Mesenteric fat pad (tissue), 1 donor: Measurements from ENCODE around the gene SMIM5. TPM values are rescaled to one million over a fixed set of nuclear protein-coding genes. Genes with fewer than 3 reads are reported as not detected.

Source experiments
- DNase-seq: peaks from one replicate; pipeline ENCODE4 v3.0.0-alpha.2; 2020; ENCODE audit warnings: low spot score
- total RNA-seq: library from RNA; stranded (reverse); fragmentation: NEBNext Ultra II Directional; extraction: Animal tissue kit (Norgen Biotek cat#: 25700); gene quantifications from one replicate; pipeline ENCODE4 v1.2.1, GENCODE V29; 2021
- donor health status: DM: yes; HTN: yes; CAD: no.

SMIM5 gene
- total RNA-seq, 1 donor from 2014 or later = 0.42 TPM

- DNase-seq = no peak
These were observed 6.1 kb downstream of the SMIM5 start for GRCh38 chr17:75639327-75639726.

GRCh38 chr17:75639771-75640555 lies 6.7 kb downstream of the SMIM5 start:
- no peak for DNase-seq

- DNase-seq = no peak
These were observed 7.4 kb downstream of the SMIM5 start for GRCh38 chr17:75640556-75641119.

GRCh38 chr17:75641343-75641742 lies 8.1 kb downstream of the SMIM5 start:
- DNase-seq = no peak

- DNase-seq = no peak
These were observed 9.0 kb downstream of the SMIM5 start for GRCh38 chr17:75642182-75642783.

GRCh38 chr17:75642784-75643642 lies 9.8 kb downstream of the SMIM5 start:
- no peak for DNase-seq

GRCh38 chr17:75643643-75644017 lies 10.4 kb downstream of the SMIM5 start:
- no peak for DNase-seq

GRCh38 chr17:75645501-75645888 lies 12.3 kb downstream of the SMIM5 start:
- no peak for DNase-seq

GRCh38 chr17:75645889-75646637 lies 12.8 kb downstream of the SMIM5 start:
- DNase-seq = no peak

GRCh38 chr17:75646638-75646992 lies 13.4 kb downstream of the SMIM5 start:
- no peak for DNase-seq

- DNase-seq = no peak
These were observed 13.8 kb downstream of the SMIM5 start for GRCh38 chr17:75647061-75647460.

- no peak for DNase-seq
These were observed 14.7 kb downstream of the SMIM5 start for GRCh38 chr17:75647921-75648320.

- DNase-seq = no peak
These were observed 16.5 kb downstream of the SMIM5 start for GRCh38 chr17:75649687-75650086.

- DNase-seq = no peak
These were observed 17.6 kb downstream of the SMIM5 start for GRCh38 chr17:75650874-75651273.

- DNase-seq = no peak
These were observed 19.1 kb downstream of the SMIM5 start for GRCh38 chr17:75652341-75652740.

- DNase-seq = no peak
These were observed 19.8 kb downstream of the SMIM5 start for GRCh38 chr17:75652934-75653549.

- no peak for DNase-seq
These were observed 20.9 kb downstream of the SMIM5 start for GRCh38 chr17:75654176-75654575.

- DNase-seq = no peak
These were observed 25.0 kb downstream of the SMIM5 start for GRCh38 chr17:75658237-75658636.

- no peak for DNase-seq
These were observed 28.3 kb downstream of the SMIM5 start for GRCh38 chr17:75661531-75661930.

- no peak for DNase-seq
These were observed 29.3 kb downstream of the SMIM5 start for GRCh38 chr17:75662511-75662910.

GRCh38 chr17:75664099-75664549 lies 30.9 kb downstream of the SMIM5 start:
- DNase-seq = no peak
